Activated CD4-positive, alpha-beta T cell treated with anti-CD3 and anti-CD28 coated beads, Interleukin-2, amount 50 U/mL, for 1 hour (primary cell): ENCODE results near the gene VILL.
"Not testable (repeated sequence)": the region's sequence is repeated elsewhere in the genome, so short reads cannot be mapped to it uniquely, and the experiment has no call there.

Experiments
- DNase-seq: peaks from one replicate; pipeline ENCODE4 v3.0.0-alpha.2; 2020

Gene VILL

GRCh38 chr3:37987315-37987697 is 3.3 kb upstream of the VILL start:
- no peak for DNase-seq

- no peak for DNase-seq
Measured at GRCh38 chr3:37987751-37988179, 2.8 kb upstream of the VILL start.

GRCh38 chr3:37988376-37988775 is 2.2 kb upstream of the VILL start:
- not testable (repeated sequence) for DNase-seq

GRCh38 chr3:37988931-37989525 is 1.6 kb upstream of the VILL start:
- no peak for DNase-seq

GRCh38 chr3:37989821-37990480 is 635 bp upstream of the VILL start:
- no peak for DNase-seq

- no peak for DNase-seq
Measured at GRCh38 chr3:37991109-37991508, 523 bp downstream of the VILL start.

GRCh38 chr3:37991823-37992222 is 1.2 kb downstream of the VILL start:
- no peak for DNase-seq

- no peak for DNase-seq
Measured at GRCh38 chr3:37992271-37993066, 1.9 kb downstream of the VILL start.

- no peak for DNase-seq
Measured at GRCh38 chr3:37993067-37993455, 2.5 kb downstream of the VILL start.

GRCh38 chr3:37993460-37993819 is 2.9 kb downstream of the VILL start:
- DNase-seq = no peak

- DNase-seq = peak; percentile 40
Measured at GRCh38 chr3:37993820-37994638, 3.4 kb downstream of the VILL start.

- DNase-seq = no peak
Measured at GRCh38 chr3:37994639-37994972, 4.0 kb downstream of the VILL start.

GRCh38 chr3:37995652-37996641 is 5.4 kb downstream of the VILL start:
- no peak for DNase-seq

GRCh38 chr3:37996785-37997301 is 6.3 kb downstream of the VILL start:
- peak; percentile 77 for DNase-seq

GRCh38 chr3:37997342-37997741 is 6.8 kb downstream of the VILL start:
- DNase-seq = no peak

- no peak for DNase-seq
Measured at GRCh38 chr3:37997791-37998370, 7.3 kb downstream of the VILL start.

GRCh38 chr3:37999836-38000235 is 9.2 kb downstream of the VILL start:
- DNase-seq = no peak

GRCh38 chr3:38000242-38000916 is 9.8 kb downstream of the VILL start:
- DNase-seq = no peak

GRCh38 chr3:38000965-38001455 is 10.4 kb downstream of the VILL start:
- DNase-seq = no peak

GRCh38 chr3:38001456-38002081 is 11.0 kb downstream of the VILL start:
- no peak for DNase-seq
